ENCODE data around the gene NUP160.

GRCh38 chr11:47854667-47855066 lies 6.5 kb upstream of the NUP160 start:
- TF ChIP-seq EZH2 (IDR thresholded peaks at IDR 0.05; ENCODE audit: borderline replicate concordance, insufficient read depth, low read length, poor library complexity, severe bottlenecking) (no peak), CTCF (IDR thresholded peaks at IDR 0.05; ENCODE audit: poor library complexity, severe bottlenecking) (no peak), TAF1 (IDR thresholded peaks at IDR 0.05; ENCODE audit: low read depth) (no peak), RAD21 (conservative IDR thresholded peaks at IDR 0.05) (no peak), POLR2AphosphoS5 (IDR thresholded peaks at IDR 0.05) (no peak), EP300 (conservative IDR thresholded peaks at IDR 0.05; ENCODE audit: poor library complexity, severe bottlenecking) (no peak), SMC3 (conservative IDR thresholded peaks at IDR 0.05; ENCODE audit: poor library complexity) (no peak), MXI1 (conservative IDR thresholded peaks at IDR 0.05; ENCODE audit: poor library complexity, severe bottlenecking) (no peak)
- TF ChIP-seq, protein P1, sequence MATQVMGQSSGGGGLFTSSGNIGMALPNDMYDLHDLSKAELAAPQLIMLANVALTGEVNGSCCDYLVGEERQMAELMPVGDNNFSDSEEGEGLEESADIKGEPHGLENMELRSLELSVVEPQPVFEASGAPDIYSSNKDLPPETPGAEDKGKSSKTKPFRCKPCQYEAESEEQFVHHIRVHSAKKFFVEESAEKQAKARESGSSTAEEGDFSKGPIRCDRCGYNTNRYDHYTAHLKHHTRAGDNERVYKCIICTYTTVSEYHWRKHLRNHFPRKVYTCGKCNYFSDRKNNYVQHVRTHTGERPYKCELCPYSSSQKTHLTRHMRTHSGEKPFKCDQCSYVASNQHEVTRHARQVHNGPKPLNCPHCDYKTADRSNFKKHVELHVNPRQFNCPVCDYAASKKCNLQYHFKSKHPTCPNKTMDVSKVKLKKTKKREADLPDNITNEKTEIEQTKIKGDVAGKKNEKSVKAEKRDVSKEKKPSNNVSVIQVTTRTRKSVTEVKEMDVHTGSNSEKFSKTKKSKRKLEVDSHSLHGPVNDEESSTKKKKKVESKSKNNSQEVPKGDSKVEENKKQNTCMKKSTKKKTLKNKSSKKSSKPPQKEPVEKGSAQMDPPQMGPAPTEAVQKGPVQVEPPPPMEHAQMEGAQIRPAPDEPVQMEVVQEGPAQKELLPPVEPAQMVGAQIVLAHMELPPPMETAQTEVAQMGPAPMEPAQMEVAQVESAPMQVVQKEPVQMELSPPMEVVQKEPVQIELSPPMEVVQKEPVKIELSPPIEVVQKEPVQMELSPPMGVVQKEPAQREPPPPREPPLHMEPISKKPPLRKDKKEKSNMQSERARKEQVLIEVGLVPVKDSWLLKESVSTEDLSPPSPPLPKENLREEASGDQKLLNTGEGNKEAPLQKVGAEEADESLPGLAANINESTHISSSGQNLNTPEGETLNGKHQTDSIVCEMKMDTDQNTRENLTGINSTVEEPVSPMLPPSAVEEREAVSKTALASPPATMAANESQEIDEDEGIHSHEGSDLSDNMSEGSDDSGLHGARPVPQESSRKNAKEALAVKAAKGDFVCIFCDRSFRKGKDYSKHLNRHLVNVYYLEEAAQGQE (IDR thresholded peaks at IDR 0.05; ENCODE audit: borderline replicate concordance), result no peak
